ENCODE data around the gene COX5A. TPM values are rescaled to one million over a fixed set of nuclear protein-coding genes. Genes with fewer than 3 reads are reported as not detected.

The COX5A gene
- total and polyA plus RNA-seq, 8 donors: 112 to 170 (median 128) TPM

GRCh38 chr15:74885461-74885860 lies 52.4 kb downstream of the COX5A start:
- intact Hi-C loops (cut with DNase I): no loop called here
- no peak overlapping the region for H3K4me3 ChIP-seq
- no peak for TF ChIP-seq CTCF (IDR thresholded peaks at IDR 0.05)
- ATAC-seq (no peak), DNase-seq (no peak)
- no peak overlapping the region for H3K27ac ChIP-seq
- H3K36me3 ChIP-seq: no peaks in the 10 kb centered on the region
- H3K4me1 ChIP-seq: peaks cover 0 to 24% of the 10 kb centered on the region in 2 donors
- H3K9me3 ChIP-seq: peaks cover 0 to 3% of the 10 kb centered on the region in 2 donors
- H3K27me3 ChIP-seq: no peaks in the 10 kb centered on the region

GRCh38 chr15:74884428-74885223 lies 53.2 kb downstream of the COX5A start:
- DNase-seq: no peak
- intact Hi-C loops (cut with DNase I): no loop called here
- Histone ChIP-seq H3K4me1 (peaks cover 0 to 21% of the 10 kb centered on the region in 2 donors), H3K4me3 (no peak overlapping the region), H3K27me3 (no peaks in the 10 kb centered on the region), H3K36me3 (no peaks in the 10 kb centered on the region), H3K9me3 (peaks cover 0 to 3% of the 10 kb centered on the region in 2 donors), H3K27ac (no peak overlapping the region)
- TF ChIP-seq CTCF (IDR thresholded peaks at IDR 0.05): no peak
- ATAC-seq: no peak

- intact Hi-C loops (cut with DNase I): no loop called here
Observed at GRCh38 chr15:74882528-74882927, 55.3 kb downstream of the COX5A start.

GRCh38 chr15:74878273-74878672 lies 59.6 kb downstream of the COX5A start:
- H3K9me3 ChIP-seq: peaks cover 0 to 3% of the 10 kb centered on the region in 2 donors
- no peak for TF ChIP-seq CTCF (IDR thresholded peaks at IDR 0.05)
- DNase-seq (no peak), ATAC-seq (no peak)
- H3K4me1 ChIP-seq: peaks cover 0 to 6% of the 10 kb centered on the region in 2 donors
- no peak overlapping the region for H3K4me3 ChIP-seq
- no peaks in the 10 kb centered on the region for H3K27me3 ChIP-seq
- no peaks in the 10 kb centered on the region for H3K36me3 ChIP-seq
- H3K27ac ChIP-seq: no peak overlapping the region
- intact Hi-C loops (cut with DNase I): no loop called here

More at GRCh38 chr15:74882528-74882927, 55.3 kb downstream of the COX5A start:
- no peak for ATAC-seq
- Histone ChIP-seq H3K9me3 (peaks cover 0 to 3% of the 10 kb centered on the region in 2 donors), H3K27me3 (no peaks in the 10 kb centered on the region), H3K4me1 (peaks cover 0 to 8% of the 10 kb centered on the region in 2 donors), H3K27ac (no peak overlapping the region), H3K4me3 (no peak overlapping the region), H3K36me3 (no peaks in the 10 kb centered on the region)
- no peak for DNase-seq
- no peak for TF ChIP-seq CTCF (IDR thresholded peaks at IDR 0.05)

GRCh38 chr15:74873756-74874424 lies 64.0 kb downstream of the COX5A start:
- ATAC-seq: peak; percentile 5
- TF ChIP-seq CTCF (IDR thresholded peaks at IDR 0.05): no peak
- Histone ChIP-seq H3K36me3 (no peaks in the 10 kb centered on the region), H3K4me1 (peaks cover 35 to 44% of the 10 kb centered on the region in 2 donors), H3K27me3 (no peaks in the 10 kb centered on the region), H3K4me3 (peak overlapping the region; percentile 52 to 78), H3K9me3 (no peaks in the 10 kb centered on the region), H3K27ac (peak overlapping the region; percentile 90 to 96)
- DNase-seq: no peak
- intact Hi-C loops (cut with DNase I): no loop called here
